CD4-positive, alpha-beta T cell treated with Interferon alpha-2 for 1 hour (primary cell): Measurements from ENCODE around the gene ZFP64.
A peak's percentile ranks its signal among the peaks of the same experiment; 100 is the strongest.
"Not testable (repeated sequence)": the region's sequence is repeated elsewhere in the genome, so short reads cannot be mapped to it uniquely, and the experiment has no call there.

ENCODE experiments used
- DNase-seq, 2 donors: peaks; one replicate each; pipeline ENCODE4 v3.0.0-alpha.2; 2020 to 2022

The ZFP64 gene

GRCh38 chr20:52153896-52154295 lies 37.7 kb downstream of the ZFP64 start:
- no peak for DNase-seq

GRCh38 chr20:52152921-52153320 lies 38.7 kb downstream of the ZFP64 start:
- DNase-seq: no peak

- no peak for DNase-seq
These were observed 39.2 kb downstream of the ZFP64 start for GRCh38 chr20:52152416-52152815.

GRCh38 chr20:52150440-52151258 lies 40.9 kb downstream of the ZFP64 start:
- DNase-seq: peak in 1 of 2 donors; percentile 38

GRCh38 chr20:52145587-52145986 lies 46.0 kb downstream of the ZFP64 start:
- no peak for DNase-seq

- DNase-seq: no peak
These were observed 48.3 kb downstream of the ZFP64 start for GRCh38 chr20:52143277-52143676.

GRCh38 chr20:52142757-52143156 lies 48.8 kb downstream of the ZFP64 start:
- DNase-seq: no peak

- no peak for DNase-seq
These were observed 51.6 kb downstream of the ZFP64 start for GRCh38 chr20:52139986-52140385.

- no peak for DNase-seq
These were observed 53.7 kb downstream of the ZFP64 start for GRCh38 chr20:52137850-52138249.

GRCh38 chr20:52133714-52134113 lies 57.9 kb downstream of the ZFP64 start:
- DNase-seq: not testable (repeated sequence)

GRCh38 chr20:52132337-52132736 lies 59.2 kb downstream of the ZFP64 start:
- no peak for DNase-seq

GRCh38 chr20:52131048-52131643 lies 60.4 kb downstream of the ZFP64 start:
- no peak for DNase-seq

- DNase-seq: no peak
These were observed 61.2 kb downstream of the ZFP64 start for GRCh38 chr20:52130406-52130805.

- no peak for DNase-seq
These were observed 62.0 kb downstream of the ZFP64 start for GRCh38 chr20:52129611-52130010.

GRCh38 chr20:52127309-52127708 lies 64.3 kb downstream of the ZFP64 start:
- DNase-seq: no peak

- no peak for DNase-seq
These were observed 66.8 kb downstream of the ZFP64 start for GRCh38 chr20:52124821-52125220.

GRCh38 chr20:52118696-52119095 lies 72.9 kb downstream of the ZFP64 start:
- DNase-seq: no peak

- no peak for DNase-seq
These were observed 73.5 kb downstream of the ZFP64 start for GRCh38 chr20:52118016-52118623.

GRCh38 chr20:52110456-52110855 lies 81.1 kb downstream of the ZFP64 start:
- no peak for DNase-seq

GRCh38 chr20:52105442-52106422 lies 85.8 kb downstream of the ZFP64 start:
- DNase-seq: no peak

GRCh38 chr20:52104546-52105441 lies 86.8 kb downstream of the ZFP64 start:
- DNase-seq: no peak
